COR-L47 (cell line): Measurements from ENCODE around the gene DSN1.

Experiments used
- DNase-seq: peaks from one replicate; lab custom pipeline; 2025; lab: John Stamatoyannopoulos, UW

Gene DSN1

DNA sequence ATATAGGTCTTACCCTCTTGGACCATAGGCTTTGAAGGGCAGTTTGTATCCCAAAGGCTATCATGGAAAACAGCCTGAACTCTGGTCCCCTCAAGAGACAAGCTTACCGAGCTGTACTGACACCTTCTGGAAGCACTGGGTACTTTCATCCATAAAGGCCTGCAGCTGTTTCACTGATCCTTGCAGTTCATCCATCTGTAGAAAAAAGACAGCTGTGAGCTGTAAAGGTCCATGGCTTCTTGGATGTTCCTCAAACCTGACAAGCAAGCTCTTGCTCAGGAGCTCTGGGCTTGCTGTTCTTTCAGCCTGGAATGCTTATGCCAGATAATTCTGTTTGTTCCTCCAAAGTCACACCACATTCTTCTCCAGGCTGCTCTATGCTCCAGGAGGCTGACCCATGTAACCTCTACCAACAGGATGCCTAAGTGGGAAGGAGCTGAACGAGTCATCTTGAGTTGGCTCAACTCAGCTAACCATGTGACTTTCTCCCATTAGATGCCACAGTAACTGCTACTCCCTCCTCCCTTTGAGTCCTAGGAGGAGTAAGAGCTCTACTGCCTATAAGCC, 18.8 kb downstream of the DSN1 start:
- peak; percentile 49 for DNase-seq

DNA sequence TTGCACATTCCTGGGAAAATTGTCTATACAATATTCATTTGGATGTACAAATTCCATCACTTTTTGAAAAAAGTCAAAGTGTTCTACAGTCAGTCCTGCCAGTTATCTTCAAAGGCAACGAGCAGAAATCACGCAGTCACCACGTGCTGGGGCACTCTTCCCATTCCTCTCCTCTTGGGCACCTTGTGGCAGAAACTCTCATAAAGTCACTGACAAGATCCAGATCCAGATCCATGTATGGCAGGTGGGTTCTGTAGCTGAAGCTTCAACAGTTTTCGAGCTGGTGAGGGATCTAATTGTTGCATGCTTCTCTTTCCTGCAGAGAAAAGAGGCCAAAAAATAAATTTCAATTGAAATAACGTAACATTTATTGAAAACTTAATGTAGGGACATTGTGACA, 21.0 kb downstream of the DSN1 start:
- no peak for DNase-seq

DNA sequence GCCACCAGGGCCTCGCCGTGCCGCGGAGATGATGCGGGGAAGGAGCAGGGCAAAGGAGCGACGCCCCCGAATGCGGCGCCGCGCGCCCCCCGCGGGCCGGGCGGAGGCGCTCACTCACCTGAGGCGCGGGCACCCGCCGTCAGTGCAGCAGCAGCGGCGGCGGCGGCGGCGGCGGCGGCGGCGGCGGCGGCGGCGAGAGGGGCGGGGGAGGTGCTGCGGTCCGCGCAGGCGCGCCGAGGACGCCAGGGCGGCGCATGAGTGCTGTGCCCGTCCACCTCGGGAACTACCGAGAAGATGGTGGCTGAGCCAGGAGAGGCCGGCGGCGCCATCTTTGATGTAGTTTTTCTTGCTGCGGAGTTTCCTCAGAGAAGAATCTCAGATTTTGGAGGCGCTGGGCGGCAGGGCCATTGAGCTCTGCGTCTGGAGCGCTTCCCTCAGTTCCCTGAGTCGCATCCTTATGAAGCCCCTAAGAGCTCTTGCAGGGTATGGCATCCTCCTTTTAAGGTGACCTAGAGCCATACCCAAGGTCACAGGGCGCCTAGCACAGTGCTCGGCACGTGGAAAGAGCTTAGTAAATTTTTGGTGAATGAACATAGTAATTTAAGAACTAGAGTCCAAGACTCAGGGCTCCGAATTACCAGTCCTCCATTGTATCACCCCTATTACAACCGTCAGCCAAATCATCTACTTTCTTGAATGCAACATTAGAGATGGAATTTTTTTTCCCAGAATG, 27.5 kb downstream of the DSN1 start, which contains the start of gene NDRG3:
Gene NDRG3 (minus strand): TSS at position 164 of the 733 bp plus-strand sequence. CDS start 24,355 bp downstream, outside the sequence.
- DNase-seq = peak; percentile 95

DNA sequence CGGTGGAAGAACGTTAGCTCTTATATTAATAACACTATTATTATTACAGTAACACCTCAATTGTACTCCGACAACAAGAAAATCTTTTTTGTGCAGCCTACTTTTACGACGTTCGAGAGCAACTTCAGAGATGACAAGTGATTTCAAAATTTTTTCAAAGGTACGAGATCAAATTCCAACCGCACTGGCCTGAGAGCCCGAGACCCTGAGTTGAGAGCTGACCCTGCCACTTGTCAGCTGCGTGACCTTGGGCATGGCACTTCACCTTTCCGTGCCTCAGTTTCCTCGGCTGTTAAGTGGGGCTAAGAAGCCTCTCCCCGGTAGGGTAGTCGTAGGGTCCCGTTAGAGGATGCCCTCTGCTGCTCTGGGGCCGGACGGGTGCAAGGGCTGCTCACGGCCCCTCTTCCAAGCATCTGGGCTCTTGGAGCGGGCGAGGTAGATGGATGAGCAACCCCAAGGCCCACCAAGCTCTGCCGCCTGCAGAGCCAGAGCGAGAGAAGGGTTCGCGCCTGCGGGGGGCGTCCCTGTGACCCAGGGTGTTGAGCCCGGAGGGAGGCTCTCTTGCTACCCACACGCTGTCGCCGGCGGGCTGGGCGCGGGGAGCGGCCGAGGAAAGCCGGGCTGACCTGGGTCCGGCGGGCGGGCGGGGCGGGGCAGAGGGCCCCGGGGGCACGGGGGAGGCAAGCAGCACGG, 28.2 kb downstream of the DSN1 start:
- peak; percentile 8 for DNase-seq

DNA sequence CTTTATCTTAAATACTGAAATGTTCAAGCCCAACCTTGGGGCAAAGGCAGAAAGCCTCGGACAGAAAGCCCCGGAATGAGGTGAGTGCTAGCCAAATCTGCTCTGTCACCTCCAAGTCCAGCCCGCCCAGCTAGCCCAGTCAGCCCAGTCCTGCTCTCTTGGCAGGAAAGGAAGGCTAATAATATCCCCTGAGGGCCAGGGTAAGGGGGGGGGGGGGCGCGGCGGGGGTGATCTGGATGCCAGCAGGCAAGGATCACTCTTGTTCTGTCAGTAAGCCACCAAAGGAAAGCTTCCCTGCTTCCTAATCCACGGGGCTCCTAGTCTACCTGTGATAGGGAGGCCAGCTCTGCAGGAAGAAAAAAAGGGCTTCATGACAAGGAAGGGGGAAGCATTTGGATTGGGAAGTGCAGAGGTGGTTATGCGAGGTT, 28.8 kb downstream of the DSN1 start:
- peak; percentile 21 for DNase-seq

DNA sequence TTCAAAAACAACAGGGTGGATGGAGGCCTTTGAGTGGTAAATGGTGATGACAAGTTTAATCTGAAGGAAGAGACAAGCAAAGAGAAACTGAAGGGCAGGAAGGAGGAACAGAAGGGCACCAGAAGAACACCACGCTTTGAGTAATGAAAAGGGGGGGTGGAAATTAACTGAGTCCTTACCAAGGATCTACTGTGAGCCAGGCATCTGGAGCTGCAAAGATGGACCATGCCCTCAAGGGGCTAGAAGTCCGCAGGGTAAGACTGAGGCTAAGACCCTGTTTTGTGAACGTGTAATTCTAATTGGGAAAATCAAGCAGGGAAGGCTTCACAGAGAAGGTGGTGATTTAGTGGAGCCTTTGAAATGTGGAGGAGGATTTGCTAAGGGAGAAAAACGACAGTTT, 29.3 kb downstream of the DSN1 start:
- no peak for DNase-seq

DNA sequence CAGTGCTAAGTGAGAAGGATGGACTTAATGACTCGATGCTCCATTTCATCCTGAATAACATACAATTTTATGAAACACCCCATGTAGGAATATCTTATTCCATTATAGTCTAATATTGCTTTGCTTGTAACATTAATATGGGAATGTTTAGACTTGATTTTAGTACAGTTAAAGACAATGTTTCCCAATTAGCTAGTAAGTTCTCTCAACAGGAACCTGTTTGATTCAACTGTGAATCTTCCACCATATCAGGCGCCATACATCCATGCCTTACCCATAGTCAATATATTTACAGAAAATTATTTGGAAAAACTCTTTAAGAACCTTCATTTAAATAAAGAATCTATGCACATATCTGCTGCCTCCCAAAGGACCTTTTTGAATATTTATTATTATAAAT, 31.0 kb downstream of the DSN1 start:
- DNase-seq = no peak

DNA sequence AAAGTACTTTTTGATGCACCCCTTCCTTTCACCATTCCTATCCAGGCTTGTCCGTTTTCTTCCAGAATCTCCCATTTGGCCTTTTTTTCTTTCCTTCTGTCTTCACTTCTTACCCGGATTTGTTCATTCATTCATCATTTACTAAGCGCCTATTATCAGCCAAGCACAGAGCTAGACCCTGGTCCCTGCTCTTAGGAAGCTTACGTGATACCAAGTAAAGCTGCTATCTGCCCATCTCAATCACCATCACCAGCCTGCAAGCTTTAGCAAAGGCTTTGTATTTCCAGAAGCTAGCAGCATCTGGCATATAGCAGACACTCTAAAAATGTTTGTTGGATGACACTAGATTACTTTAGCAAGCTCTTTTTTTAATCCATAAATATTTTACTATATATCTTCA, 32.5 kb downstream of the DSN1 start:
- DNase-seq = no peak

DNA sequence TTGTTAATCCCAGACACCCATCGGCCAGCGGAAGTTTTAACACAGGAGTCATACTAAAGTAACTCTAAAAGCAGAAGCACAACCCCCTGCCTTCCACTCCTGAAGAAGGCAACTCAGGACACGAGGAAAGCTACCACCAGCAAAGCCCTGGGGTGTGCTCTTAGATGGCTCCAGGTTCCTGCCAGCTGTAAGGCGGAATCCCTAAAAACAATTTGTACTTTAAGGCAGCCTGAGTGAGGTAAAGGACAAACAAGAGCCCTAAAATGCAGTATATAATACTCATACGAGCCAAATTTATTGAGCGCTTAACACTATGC, 36.4 kb downstream of the DSN1 start:
- DNase-seq = no peak

DNA sequence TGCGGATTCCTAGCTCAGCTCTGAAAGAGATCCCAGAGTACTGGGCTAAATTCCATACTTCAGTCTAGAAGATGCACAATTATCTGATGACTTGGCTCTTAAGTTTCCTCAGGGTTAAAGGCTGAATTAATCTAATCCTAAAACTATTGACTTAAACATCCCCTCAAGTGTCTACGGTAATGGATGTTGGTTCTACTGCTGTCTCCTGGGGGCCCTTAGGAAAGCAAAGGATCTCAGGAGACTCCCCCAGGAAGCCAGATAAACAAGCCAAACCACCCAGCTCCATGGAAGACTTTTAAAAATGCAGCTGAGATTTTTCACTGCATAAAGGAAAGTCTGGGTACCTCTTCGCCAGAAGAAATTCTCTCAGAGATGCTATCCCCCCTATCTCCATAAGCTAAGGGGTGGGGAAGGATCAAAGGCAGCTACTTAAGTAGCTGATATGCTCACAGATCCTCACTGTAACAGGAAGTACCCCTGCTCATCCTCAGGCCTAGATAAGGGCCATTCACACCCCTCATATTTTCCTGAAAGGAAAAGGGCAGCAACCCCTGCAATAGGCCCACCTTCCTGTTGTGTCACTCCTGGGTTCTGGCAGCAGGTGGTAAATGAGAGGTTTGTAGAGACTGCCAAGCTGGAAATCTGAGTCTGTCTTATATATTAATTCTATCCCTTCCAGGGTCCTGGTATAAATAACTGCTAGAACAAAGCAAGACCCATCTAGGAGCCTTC, 36.9 kb downstream of the DSN1 start:
- DNase-seq = no peak

DNA sequence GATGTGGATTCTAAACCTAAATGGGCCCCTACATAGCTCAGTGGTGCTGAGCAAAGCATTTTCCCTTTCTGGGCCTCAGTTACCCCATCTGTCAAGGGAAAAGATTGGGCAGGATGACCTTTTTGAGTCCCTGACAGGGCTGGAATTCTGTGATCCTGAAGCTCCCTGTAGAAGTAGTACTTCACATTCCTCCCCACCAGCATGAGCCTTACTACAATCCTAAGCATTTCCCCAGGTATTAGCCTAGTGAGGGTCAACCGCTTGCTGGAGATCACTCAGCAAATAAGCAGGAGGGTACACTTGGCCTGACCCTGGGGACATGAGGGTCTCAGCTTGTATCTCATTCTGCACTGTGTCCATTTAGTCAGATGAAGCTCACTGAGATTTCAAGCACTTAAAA, 41.1 kb downstream of the DSN1 start:
- DNase-seq = no peak

DNA sequence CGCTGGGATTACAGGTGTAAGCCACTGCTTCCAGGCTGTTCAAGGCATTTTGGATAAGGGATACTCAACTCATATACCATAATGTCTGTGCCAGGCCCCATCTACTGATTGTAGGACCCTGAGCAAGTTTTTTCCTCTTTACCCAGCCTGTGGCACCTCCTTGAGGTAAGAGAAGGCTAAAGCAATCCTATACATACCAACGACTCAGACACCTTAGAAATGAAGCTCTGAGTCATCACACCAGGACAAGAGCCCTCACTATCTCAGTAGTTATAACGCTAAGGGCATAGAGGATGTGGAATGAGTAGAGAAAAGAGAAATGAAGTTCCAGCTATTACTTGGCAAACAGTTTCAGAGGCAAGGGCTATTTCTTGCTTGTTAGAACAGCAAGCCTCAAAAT, 44.6 kb downstream of the DSN1 start:
- DNase-seq = no peak

DNA sequence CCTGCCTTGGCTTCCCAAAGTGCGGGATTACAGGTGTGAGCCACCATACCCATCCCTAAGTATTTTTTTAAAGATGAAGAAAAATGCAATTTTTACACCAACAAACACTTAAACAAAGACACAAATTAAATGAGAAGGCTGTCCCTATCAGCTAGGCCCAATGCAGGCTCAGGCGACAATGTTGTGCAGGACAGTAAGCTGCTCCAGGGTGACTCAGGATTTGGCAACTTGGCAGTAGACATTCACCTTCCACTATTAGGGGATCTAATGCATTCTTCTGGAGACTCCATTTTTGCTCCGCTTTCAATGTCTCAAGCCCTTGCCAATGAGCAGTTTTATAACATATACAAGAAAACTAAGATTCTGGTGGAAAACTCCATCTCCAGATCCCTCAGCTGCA, 47.4 kb downstream of the DSN1 start:
- no peak for DNase-seq

DNA sequence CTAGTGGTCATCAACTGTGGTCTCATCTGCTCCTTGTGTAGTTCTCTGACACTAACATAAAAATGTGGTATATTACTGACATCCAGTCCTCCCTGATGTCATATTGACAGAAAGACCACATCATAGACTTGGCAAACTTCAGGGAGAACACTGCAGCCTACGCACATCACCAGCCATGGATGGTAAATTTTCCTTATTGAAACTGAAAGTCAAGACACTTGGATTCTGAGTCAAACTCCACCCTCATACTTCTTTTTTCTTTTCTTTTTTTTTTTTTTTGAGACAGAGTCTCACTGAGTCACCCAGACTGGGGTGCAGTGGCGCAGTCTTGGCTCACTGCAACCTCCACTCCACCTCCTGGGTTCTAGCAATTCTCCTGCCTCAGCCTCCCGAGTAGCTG, 53.1 kb downstream of the DSN1 start:
- no peak for DNase-seq

DNA sequence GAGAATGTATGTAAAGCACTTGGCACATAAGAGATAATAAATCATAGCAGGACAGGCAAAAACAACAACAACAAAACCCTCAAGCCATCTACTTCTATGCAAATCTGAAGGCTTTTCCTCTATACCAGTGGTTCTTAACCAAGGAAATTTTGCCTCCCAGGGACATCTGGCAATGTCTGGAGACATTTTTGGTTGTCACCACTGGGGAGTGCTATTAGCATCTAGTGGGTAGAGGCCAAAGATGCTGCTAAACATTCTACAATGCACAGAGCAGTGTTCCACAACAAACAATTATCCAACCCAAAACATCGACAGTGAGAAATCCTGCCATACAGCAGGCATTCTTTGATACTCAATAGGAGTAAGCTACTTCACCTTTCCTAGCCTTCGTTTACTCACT, 55.9 kb downstream of the DSN1 start:
- peak; percentile 29 for DNase-seq

DNA sequence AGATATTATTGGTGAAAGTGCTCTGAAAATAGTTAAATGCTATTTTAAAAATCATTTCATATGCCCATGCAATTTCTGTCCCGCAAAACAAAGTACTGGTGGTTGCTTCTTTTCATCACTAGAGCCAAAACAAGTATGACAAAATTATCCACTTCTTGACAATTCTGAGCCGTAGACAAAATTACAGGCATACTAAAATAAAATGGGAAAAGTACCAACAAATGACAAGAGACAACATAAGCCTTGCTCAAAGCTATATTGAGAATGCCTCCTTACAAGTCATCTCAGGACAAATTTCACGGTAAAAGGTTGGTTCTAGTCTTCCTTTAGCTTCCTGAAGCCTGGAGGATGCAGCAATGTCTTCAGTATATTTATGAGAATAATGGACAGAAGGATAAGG, 56.5 kb downstream of the DSN1 start:
- no peak for DNase-seq

DNA sequence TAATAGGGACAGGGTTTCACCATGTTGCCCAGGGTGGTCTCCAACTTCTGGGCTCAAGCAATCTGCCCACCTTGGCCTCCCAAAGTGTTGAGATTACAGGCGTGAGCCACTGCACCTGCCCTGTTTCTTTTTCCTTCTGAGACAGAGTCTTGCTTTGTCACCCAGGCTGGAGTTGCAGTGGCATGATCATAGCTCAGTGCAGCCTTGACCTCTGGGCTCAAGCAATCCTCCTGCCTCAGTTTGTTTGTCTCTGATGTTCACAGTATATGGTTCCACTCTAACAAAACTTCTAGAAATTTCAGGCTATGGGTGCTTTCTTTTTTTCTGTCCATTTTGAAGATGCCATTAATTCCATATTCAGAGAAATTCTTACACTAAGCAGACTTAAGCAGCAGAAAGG, 60.8 kb downstream of the DSN1 start:
- no peak for DNase-seq

DNA sequence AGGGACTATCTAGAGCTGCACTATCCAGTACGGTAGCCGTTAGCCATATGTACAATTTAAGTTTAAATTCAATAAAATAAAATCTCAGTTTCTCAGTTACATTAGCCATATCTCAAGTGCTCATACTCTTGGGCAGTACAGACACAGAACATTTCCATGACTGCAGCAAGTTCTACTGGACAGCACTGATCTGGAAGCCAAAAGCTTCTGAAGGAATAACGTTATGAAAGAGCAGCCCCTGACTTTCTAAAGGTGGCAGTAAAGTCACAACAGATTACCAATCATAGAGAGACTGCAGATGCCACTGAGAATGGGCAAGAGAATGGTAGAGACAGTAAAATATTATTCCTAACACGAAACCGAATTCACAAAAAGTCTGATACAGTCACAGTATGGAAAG, 64.4 kb downstream of the DSN1 start:
- DNase-seq = no peak

DNA sequence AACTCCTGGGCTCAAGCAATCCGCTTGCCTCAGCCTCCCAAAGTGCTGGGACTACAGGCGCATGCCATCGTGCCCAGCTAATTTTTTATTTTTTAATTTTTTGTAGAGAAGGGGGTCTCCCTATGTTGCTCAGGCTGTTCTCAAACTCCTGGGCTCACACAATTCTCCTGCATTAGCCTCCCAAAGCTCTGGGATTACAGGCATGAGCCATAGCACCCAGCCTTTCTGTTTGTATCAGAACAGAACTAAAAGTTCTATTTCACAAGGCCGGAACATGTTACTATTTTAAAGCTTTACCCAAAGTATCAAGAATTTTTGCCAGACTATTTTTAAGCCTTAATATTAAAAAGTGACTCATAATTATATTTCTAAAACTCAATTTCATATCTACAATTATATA, 70.0 kb downstream of the DSN1 start:
- DNase-seq = no peak
